Activated T-cell treated with anti-CD3 and anti-CD28 coated beads for 24 hours (primary cell): ENCODE data around the gene ANKRD18B.
"Not testable (repeated sequence)": the region's sequence is repeated elsewhere in the genome, so short reads cannot be mapped to it uniquely, and the experiment has no call there.

Experiments
- DNase-seq: peaks from one replicate; pipeline ENCODE4 v3.0.0-alpha.2; 2020; ENCODE audit warnings: low read depth

The ANKRD18B gene

DNA sequence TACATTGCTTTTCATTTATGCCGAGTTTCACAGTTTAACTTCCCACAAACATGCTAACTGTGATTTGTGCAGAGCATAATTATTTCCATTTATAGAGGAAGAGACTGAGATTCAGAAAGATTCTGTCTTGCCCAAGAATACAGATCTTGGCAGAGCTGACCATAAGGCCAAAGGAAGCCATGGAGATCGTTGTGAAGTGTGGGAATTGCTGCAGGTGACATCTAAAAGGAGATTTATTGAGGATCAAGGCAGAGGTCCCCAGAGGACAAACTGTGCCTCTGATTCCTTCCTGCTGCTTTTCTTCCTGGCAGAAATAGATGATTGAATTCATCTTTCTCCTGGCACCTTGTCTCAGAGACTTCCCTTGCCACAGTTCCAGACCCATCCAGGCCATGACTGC is 88.4 kb downstream of the ANKRD18B start:
- DNase-seq, result not testable (repeated sequence)

DNA sequence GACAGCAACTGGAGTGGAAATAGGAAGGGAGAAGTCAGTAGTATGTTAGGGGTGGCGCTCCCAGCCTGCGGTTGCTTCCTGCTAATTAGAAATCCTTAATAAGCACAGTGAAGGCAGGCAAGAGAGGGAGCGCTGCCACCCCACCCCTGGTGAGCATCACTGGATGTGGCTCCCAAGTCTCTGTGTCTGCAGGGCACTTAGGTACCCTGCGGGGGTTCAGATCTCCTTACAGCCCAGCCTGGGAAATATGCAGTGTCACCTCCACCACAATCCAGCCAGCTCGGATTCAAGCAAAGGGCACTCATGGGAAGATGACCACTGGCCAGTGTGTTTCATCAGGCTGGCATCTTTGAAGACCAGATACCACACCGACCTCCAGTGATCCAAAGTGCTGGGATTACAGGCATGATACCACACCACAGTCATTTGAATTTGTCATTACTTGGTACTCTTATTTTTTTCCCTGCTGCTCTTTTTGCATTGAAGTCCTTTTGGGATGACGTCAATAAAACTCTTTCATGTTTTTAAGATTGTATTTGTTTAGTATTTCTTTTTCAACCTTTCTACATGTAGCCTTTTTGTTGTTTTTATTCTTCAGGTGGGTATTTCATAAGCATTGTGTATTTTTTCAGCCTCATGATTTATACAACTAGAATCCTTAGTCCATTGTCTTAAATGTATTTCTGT is 90.1 kb downstream of the ANKRD18B start:
- no peak for DNase-seq

DNA sequence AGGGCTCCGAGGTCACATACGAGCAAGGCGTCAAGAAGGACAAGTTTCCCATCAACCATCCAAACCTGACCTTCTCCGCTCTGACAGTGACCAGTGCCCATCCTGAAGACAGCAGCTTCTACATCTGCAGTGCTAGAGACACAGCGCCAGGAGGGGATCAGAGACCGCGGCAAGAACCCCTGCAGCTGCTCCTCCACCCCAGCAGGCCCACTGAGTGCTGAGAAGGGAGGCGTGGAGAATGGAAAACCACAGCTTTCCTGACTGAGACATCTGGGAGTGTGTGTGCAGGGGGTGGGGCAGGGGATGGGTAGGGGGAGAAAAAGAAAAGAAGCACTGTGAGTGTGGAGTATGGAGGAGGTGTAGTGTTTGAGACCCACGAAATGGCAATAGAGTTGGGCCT is 94.3 kb downstream of the ANKRD18B start:
- DNase-seq, result not testable (repeated sequence)

DNA sequence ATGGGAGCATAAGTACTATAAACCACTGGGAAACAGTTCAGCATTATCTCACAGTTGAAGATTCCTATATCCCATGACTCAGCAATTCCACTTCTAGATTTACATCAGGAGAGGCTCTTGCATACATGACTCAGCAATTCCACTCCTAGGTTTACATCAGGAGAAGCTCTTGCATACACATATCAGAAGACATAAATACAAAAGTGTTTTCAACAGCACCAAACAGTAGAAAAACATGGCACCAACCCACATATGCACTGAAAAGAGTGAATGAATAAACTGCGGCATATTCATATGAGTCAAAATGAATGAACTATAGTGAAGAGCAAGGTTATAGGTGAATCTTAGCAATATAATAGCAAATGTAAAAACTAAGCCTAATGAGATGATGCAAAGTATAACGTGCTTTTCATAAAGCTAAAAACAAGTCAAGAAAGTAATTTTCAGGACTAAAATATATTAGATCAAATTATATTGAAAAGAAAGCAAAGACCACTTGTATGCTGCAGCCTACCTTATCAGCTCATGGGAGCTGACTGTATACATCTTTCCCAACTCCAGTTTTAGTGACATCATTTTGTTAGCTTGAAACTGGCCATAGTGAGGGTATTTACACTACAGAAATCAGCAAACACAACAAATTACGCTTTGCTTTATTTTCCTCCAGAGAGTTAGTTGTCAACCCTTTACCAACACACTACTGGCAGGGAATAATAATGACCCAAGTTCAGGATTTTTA is 95.8 kb downstream of the ANKRD18B start:
- DNase-seq, result no peak

DNA sequence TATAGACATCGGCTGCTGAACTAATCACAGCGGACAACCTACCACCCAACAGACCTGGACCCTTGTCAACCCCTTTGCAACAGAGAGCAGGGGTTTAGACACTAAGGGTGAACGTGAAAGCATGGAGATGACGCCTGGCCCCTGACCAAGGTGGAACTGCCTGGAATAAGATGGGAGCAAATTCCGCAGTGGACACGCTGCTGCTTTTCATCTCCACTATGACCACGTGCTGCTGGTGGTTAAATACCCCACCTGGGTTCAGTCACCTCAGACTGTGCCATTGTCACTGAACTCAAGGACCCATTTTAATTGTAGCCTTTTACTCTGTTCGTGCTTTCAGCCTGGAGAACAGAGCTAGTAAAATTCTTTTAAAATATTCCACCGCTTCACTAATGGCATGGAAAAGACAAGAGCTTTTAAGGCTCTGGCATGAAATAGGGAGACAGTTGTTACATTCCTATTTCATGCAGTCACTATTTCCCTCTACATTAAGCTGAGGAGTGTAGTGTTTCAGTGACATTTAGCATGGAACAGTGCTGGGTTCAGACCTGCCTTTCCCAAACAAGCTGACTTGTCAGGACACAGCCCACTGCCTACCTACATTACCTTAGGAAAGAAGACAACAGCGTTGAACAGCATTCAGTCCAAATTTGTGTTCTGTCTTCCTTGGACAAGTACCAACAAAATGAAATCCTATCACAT is 96.8 kb downstream of the ANKRD18B start:
- no peak for DNase-seq
